ENCODE results near the gene ZFAND2B.

Gene ZFAND2B

GRCh38 chr2:219204425-219205164 lies 2.0 kb upstream of the ZFAND2B start:
- FAIRE-seq = no peak

- FAIRE-seq = no peak
Measured at GRCh38 chr2:219205165-219205538, 1.4 kb upstream of the ZFAND2B start.

GRCh38 chr2:219205981-219206327 lies 628 bp upstream of the ZFAND2B start:
- no peak for FAIRE-seq

- FAIRE-seq = no peak
Measured at GRCh38 chr2:219207134-219207883, 727 bp downstream of the ZFAND2B start.

GRCh38 chr2:219207884-219208740 lies 1.5 kb downstream of the ZFAND2B start:
- FAIRE-seq = no peak

GRCh38 chr2:219209236-219210195 lies 2.9 kb downstream of the ZFAND2B start:
- FAIRE-seq = no peak

- FAIRE-seq = no peak
Measured at GRCh38 chr2:219210196-219210885, 3.8 kb downstream of the ZFAND2B start.

GRCh38 chr2:219210886-219211362 lies 4.3 kb downstream of the ZFAND2B start:
- FAIRE-seq = no peak

- no peak for FAIRE-seq
Measured at GRCh38 chr2:219213026-219213415, 6.4 kb downstream of the ZFAND2B start.

GRCh38 chr2:219213486-219214071 lies 7.0 kb downstream of the ZFAND2B start:
- no peak for FAIRE-seq

GRCh38 chr2:219214141-219214540 lies 7.6 kb downstream of the ZFAND2B start:
- FAIRE-seq = no peak

GRCh38 chr2:219214786-219215185 lies 8.2 kb downstream of the ZFAND2B start:
- FAIRE-seq = no peak

GRCh38 chr2:219215871-219216534 lies 9.4 kb downstream of the ZFAND2B start:
- no peak for FAIRE-seq

- FAIRE-seq = no peak
Measured at GRCh38 chr2:219216535-219216915, 9.9 kb downstream of the ZFAND2B start.

- no peak for FAIRE-seq
Measured at GRCh38 chr2:219218217-219218731, 11.7 kb downstream of the ZFAND2B start.

GRCh38 chr2:219218732-219219701 lies 12.4 kb downstream of the ZFAND2B start, which contains the start of gene ABCB6:
Gene ABCB6, minus strand, starts transcription at chr2:219218958. Its CDS starts 285 bp downstream, at chr2:219218673.
- peak; percentile 74 for FAIRE-seq

GRCh38 chr2:219219784-219220532 lies 13.4 kb downstream of the ZFAND2B start:
- no peak for FAIRE-seq
